Kidney (tissue), 14 donors: ENCODE data around the gene ZCCHC7. TPM values are rescaled to one million over a fixed set of nuclear protein-coding genes. Genes with fewer than 3 reads are reported as not detected.

Source experiments
- DNase-seq, 5 donors: peaks; one replicate each; pipeline ENCODE4 v3.0.0-alpha.2; 2013 to 2020
- FAIRE-seq: peaks from 2 replicates; lab custom pipeline; 2012; peaks lifted over from hg19 to GRCh38; lab: Jason Lieb, UNC
- H3K27ac ChIP-seq, 2 donors: one replicate each; pipeline ENCODE4 v1.7.0; 2013; ENCODE audit warnings: low read depth in 2 of 2, low read length in 2 of 2, inconsistent platforms in 1 of 2
- H3K27me3 ChIP-seq: one replicate; pipeline ENCODE4 v1.7.1; 2013; ENCODE audit warnings: low read length, inconsistent platforms; ENCODE audit not compliant: control insufficient read depth, insufficient read depth
- H3K36me3 ChIP-seq, 3 donors: one replicate each; pipeline versions ENCODE4 v1.7.0 to v1.7.1; 2013; ENCODE audit warnings: low read length in 3 of 3, control low read depth in 1 of 3, inconsistent platforms in 1 of 3; ENCODE audit not compliant: insufficient read depth in 3 of 3, control insufficient read depth in 2 of 3
- H3K4me1 ChIP-seq, 3 donors: one replicate each; pipeline versions ENCODE4 v1.7.0 to v1.7.1; 2013; ENCODE audit warnings: low read length in 3 of 3, inconsistent platforms in 1 of 3, low read depth in 1 of 3; ENCODE audit not compliant: control insufficient read depth in 2 of 3, insufficient read depth in 2 of 3
- H3K4me3 ChIP-seq, 3 donors: one replicate each; pipeline versions ENCODE4 v1.7.0 to v1.8.1; 2013; ENCODE audit warnings: low read length in 3 of 3, control low read depth in 1 of 3, inconsistent platforms in 1 of 3
- H3K9ac ChIP-seq, 3 donors: one replicate each; pipeline versions ENCODE4 v1.7.0 to v1.7.1; 2013; ENCODE audit warnings: low read length in 3 of 3, control low read depth in 1 of 3, inconsistent platforms in 1 of 3
- H3K9me3 ChIP-seq, 3 donors: one replicate each; pipeline versions ENCODE4 v1.7.0 to v1.7.1; 2013; ENCODE audit warnings: low read length in 3 of 3, control low read depth in 1 of 3, inconsistent platforms in 1 of 3; ENCODE audit not compliant: control insufficient read depth in 2 of 3, insufficient read depth in 1 of 3
- CTCF ChIP-seq: IDR thresholded peaks from 3 replicates; pipeline ENCODE4 v1.5.1; 2012; ENCODE audit warnings: mild to moderate bottlenecking, moderate library complexity, borderline replicate concordance; ENCODE audit not compliant: insufficient read depth; ENCODE audit errors: extremely low read depth
- intact Hi-C: fragments of 100-400 bp; cut with DNase I; formaldehyde crosslinking; loops from one replicate; pipeline ENCODE4 v1.11.1; 2022
- polyA plus RNA-seq: library from polyadenylated mRNA; stranded (reverse); fragments of 350-450 nt; fragmentation: Illumina TruSeq; extraction: RNeasy Lipid Tissue Mini Kit (QIAGEN cat#74804); gene quantifications from one replicate; pipeline ENCODE4 v1.2.3, GENCODE V29; 2014; ENCODE audit warnings: low read depth, low replicate concordance; ENCODE audit not compliant: insufficient read depth
- total RNA-seq: library from RNA; stranded (reverse); fragmentation: NEBNext Ultra II Directional; extraction: Animal tissue kit (Norgen Biotek cat#: 25700); gene quantifications from one replicate; pipeline ENCODE4 v1.2.1, GENCODE V29; 2021
- donor health status: control.
- donor health status: control.
- donor health status: control.
- donor health status: control.
- donor health status: control.
- donor health status: DM: yes; HTN: yes; CAD: no.
- donor health status: Normal renal cell carcinoma (clear cell type).

The ZCCHC7 gene
- total and polyA plus RNA-seq, 2 donors from 2014 or later: 7.2 to 22.3 TPM

- intact Hi-C loops: no loop called here
- no peak for TF ChIP-seq CTCF
- FAIRE-seq: no peak
- H3K27ac ChIP-seq: no peak overlapping the region
- no peak overlapping the region for H3K9ac ChIP-seq
- no peak overlapping the region for H3K4me3 ChIP-seq
- DNase-seq: no peak
- H3K9me3 ChIP-seq: no peaks in the 10 kb centered on the region
- H3K36me3 ChIP-seq: no peaks in the 10 kb centered on the region
- no peaks in the 10 kb centered on the region for H3K4me1 ChIP-seq
- no peaks in the 10 kb centered on the region for H3K27me3 ChIP-seq
These were observed 77.8 kb downstream of the ZCCHC7 start for GRCh38 chr9:37198039-37198729.

GRCh38 chr9:37198831-37199230, 78.5 kb downstream of the ZCCHC7 start:
- TF ChIP-seq CTCF: no peak
- H3K4me3 ChIP-seq: no peak overlapping the region
- no peaks in the 10 kb centered on the region for H3K9me3 ChIP-seq
- H3K27me3 ChIP-seq: no peaks in the 10 kb centered on the region
- no peak overlapping the region for H3K27ac ChIP-seq
- DNase-seq (no peak), FAIRE-seq (no peak)
- intact Hi-C loops: no loop called here
- H3K36me3 ChIP-seq: no peaks in the 10 kb centered on the region
- no peaks in the 10 kb centered on the region for H3K4me1 ChIP-seq
- H3K9ac ChIP-seq: no peak overlapping the region

- TF ChIP-seq CTCF: no peak
- no peak overlapping the region for H3K9ac ChIP-seq
- H3K4me1 ChIP-seq: no peaks in the 10 kb centered on the region
- H3K27ac ChIP-seq: no peak overlapping the region
- H3K9me3 ChIP-seq: no peaks in the 10 kb centered on the region
- no peaks in the 10 kb centered on the region for H3K36me3 ChIP-seq
- DNase-seq (peak in 2 of 5 donors; percentile 22 to 54), FAIRE-seq (peak; percentile 8)
- intact Hi-C loops: no loop called here
- no peak overlapping the region for H3K4me3 ChIP-seq
- no peaks in the 10 kb centered on the region for H3K27me3 ChIP-seq
These were observed 80.1 kb downstream of the ZCCHC7 start for GRCh38 chr9:37200433-37201005.
